Stimulated activated CD4-positive, alpha-beta T cell treated with anti-CD3 and anti-CD28 coated beads, Interleukin-2, amount 100 ng/mL, for 4 hours (primary cell): Measurements from ENCODE around the gene CADM1.

Experiments
- DNase-seq: peaks from one replicate; pipeline ENCODE4 v3.0.0-alpha.2; 2020; ENCODE audit warnings: low read depth

Gene CADM1

DNA sequence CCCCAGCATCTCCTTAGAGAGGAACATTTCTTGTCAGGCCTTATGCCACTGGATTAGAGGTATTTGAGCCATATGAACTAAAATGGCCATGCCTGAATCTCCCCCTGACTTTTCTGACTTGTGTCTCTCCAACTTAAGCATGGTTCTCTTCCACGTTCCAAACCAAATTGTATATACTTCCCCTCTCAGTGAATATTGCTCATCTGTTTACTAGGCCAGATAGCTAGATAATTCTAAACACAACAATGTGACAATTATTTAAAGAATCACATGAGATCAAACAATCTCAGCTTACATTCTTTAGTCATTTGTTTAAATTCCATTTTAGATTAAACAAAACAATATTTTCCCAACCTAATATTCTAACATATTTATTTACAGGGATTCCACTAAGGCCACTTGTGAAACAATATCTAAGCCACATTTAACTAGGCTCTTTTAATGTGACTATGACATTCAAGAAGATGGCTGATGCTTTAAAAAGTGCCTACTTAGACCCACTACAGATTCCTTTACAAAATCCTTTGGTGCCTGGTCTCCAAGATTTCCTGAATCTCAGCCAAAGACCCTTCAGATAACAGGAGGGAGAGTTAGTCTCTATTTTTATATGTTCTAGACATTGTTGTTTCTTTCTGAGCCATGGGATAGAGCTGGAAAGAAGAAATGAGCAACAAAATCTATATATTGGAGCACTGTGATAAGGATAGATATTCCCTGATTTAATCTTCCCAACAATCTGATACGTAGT lies 105.7 kb downstream of the CADM1 start:
- no peak for DNase-seq

GRCh38 chr11:115396533-115396932 lies 107.7 kb downstream of the CADM1 start:
- no peak for DNase-seq

DNA sequence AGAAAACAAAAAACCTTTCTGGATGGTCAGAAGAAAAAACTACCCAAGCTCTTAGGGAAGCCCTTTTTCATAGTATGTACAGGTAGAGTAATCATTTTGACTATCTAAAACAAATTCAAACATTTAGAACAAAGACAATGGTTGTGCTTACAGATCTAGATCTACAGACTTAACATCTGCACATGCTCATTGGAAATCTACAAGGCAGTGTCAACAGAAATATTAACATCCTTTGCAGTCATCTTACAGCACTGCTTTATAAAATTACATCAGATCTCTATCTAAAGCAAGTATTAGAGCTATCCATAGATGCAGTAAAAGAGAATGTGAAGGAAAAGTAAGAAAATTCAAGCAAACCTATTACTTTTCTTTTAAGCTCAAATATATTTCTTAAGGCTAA lies 110.3 kb downstream of the CADM1 start:
- DNase-seq = no peak

DNA sequence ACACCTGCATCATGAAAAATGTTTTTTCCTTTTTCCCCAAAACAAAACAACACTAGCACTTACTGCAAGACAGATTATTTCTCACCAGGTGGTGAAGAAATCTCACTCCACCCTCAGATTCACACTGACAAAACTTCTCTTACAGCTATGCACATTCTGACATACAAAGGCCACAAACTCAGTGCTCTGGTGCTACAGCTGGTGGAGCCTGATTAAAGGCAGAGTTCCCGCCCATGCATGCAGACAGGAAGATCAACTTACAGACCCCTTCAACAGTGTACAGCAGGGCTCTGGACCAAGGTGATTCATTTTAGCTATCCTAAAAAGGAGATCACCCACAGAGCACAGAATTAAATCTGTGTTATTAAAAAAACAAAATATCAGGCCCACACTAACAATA lies 112.6 kb downstream of the CADM1 start:
- DNase-seq = no peak

DNA sequence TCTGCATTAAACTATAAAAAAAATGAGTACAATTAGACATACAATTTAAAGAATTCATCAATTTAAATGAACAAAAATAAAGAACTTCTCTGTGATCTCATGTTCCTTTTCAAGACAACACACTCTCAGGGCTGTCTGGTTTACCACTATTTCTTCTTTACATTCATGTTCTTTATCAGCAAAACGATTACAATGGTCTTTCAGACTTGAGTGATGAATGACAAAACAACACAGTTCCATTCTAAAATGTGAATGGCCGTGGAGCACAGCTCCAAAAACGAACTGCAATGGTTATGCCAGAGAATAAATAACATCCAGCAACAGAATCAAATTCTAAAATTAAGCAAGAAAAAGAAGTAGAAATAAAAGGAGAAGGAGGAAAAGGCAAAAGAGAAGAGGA lies 113.1 kb downstream of the CADM1 start:
- DNase-seq = no peak

DNA sequence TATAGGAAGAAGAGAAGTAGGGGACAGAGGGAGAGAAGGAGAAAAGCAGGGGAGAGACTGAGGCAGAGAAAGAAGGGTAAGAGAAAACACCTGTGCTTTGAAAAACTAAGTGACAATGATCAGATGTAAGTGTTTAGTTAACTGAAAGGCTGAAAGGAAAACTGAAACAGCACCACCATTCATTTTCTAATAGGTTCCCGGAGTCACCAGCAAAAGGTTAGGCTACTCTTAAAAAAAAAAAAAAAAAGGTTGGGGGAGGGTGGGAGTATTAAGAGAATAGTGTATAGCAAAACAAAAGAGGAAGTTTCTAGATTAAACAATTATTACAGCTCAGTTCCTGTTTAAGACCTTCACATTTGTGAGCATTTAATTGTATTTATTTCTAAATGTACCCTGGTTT lies 113.8 kb downstream of the CADM1 start:
- DNase-seq = no peak

DNA sequence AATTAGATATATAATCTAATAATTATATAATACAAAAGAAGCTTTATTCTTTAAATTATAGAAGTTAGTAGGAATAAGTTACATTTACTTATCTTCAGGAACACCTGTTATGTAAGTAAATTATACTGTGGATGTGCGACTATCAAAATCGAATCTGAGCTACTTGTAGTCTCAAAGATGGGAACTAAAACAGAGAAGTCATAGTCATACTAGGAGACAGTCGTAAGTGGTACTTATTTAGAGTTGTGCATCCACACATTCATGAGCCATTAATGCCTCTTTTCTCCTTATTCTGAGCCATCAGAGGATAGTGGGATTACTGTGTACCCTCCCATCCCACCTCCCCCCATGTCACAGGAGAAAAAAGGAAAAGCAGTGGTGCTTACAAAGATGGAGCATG lies 114.4 kb downstream of the CADM1 start:
- DNase-seq = no peak

GRCh38 chr11:115385226-115385625 lies 119.0 kb downstream of the CADM1 start:
- no peak for DNase-seq

GRCh38 chr11:115384236-115384635 lies 120.0 kb downstream of the CADM1 start:
- no peak for DNase-seq

GRCh38 chr11:115383431-115383830 lies 120.8 kb downstream of the CADM1 start:
- DNase-seq = no peak

DNA sequence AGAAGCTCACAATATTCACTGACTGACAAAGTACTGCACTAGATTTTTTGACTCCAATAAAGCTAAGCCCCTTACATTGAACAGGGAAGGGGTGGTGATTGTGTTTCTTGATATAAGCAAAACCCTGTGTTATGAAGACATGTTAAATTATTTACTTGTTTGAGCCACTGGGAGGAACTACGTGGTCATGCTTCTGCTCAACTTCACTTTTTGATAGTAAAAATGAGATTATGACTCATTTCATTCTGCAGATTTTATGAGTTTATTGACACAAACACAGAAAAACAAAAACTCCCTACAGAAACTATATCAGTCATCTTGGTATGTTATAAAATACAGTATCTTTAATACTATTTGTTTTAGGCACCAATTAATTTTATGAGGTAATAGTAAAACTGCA lies 124.7 kb downstream of the CADM1 start:
- DNase-seq = no peak

DNA sequence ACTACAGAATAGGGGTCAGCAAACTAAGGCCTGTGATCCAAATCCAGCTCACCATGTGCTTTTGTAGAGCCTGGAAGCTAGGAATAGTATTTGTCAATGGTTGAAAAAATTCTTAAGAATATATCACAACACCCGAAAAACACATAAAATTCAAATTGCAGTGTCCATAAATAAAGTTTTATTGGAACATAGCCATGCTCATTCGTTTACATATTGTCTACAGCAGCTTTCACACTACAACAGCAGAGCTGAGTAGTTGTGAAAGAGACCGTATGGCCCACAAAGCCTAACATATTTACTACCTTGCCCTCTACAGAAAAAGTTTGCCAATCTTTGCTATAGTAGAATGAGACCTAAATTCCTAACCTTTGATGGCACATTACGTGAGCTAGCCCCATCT lies 125.7 kb downstream of the CADM1 start:
- no peak for DNase-seq

- DNase-seq = no peak
These were observed 126.3 kb downstream of the CADM1 start for GRCh38 chr11:115377882-115378296.

DNA sequence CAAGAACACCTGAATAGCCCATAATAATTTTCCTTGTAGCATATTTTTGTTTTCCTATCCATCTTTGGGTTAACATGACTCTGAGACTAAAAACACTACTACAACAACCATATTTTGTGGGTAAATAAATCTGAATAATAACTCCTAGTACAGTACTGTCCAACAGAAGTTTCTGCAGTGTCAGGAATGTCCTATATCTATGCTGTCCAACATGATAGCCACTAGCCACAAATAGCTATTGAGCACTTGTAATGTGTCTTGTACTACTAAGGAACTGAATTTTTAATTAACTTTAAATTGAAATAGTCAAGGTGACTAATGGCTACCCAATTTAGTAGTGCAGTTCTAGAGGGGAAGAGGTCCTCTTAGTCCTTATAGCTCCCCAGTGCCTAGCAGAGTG lies 135.6 kb downstream of the CADM1 start:
- DNase-seq = no peak

DNA sequence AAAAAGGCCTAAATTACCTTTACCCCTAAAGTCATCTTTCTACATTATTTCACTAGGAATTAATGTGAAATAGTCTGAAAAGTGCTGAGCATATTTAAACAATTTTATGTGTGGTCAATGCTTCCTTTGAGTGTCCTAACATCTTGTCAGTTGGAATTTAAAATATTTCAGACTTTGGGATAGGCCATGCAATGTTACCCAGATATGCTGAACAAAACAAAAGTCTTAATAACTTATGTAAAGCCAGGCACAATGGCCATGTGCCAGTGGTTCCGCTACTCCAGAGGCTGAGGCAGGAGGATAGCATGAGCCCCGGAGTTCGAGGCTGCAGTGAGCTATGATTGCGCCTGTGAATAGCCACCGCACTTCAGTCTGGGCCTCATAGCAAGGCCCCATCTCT lies 137.4 kb downstream of the CADM1 start:
- DNase-seq = no peak

- no peak for DNase-seq
These were observed 138.3 kb downstream of the CADM1 start for GRCh38 chr11:115365907-115366306.

GRCh38 chr11:115364896-115365295 lies 139.3 kb downstream of the CADM1 start:
- DNase-seq = no peak

GRCh38 chr11:115363921-115364320 lies 140.3 kb downstream of the CADM1 start:
- no peak for DNase-seq

- no peak for DNase-seq
These were observed 140.8 kb downstream of the CADM1 start for GRCh38 chr11:115363426-115363825.

GRCh38 chr11:115362997-115363396 lies 141.2 kb downstream of the CADM1 start:
- no peak for DNase-seq

- no peak for DNase-seq
These were observed 143.2 kb downstream of the CADM1 start for GRCh38 chr11:115361025-115361424.

- no peak for DNase-seq
These were observed 143.9 kb downstream of the CADM1 start for GRCh38 chr11:115360186-115360824.

DNA sequence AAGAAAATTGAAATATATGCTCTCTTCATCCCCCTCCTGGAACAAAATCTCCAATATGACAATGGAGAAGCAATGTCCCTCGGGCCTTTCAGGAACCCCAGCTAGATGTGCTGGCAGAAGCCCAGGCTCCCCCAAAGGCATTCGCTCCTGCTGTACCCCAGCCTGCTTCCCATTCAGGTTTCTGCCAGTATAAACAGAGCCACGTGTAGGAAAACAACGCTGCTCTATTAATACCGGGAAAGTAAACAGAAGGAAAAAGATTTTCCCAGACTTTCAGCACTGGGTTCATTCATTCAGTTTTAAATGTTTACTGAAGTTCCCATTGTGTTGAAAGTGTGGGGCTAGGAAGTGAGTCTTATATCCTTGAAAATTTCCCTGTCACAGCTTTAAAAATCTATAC lies 147.1 kb downstream of the CADM1 start:
- no peak for DNase-seq
